ENCODE measurements around the gene ZNF311. TPM values are rescaled to one million over a fixed set of nuclear protein-coding genes. Genes with fewer than 3 reads are reported as not detected.

The ZNF311 gene
- 1 to 10 TPM in 4 of 6 donors, under 1 TPM in 1, not detected in 1; 0.76 to 6.3 (median 1.7) TPM for total RNA-seq

DNA sequence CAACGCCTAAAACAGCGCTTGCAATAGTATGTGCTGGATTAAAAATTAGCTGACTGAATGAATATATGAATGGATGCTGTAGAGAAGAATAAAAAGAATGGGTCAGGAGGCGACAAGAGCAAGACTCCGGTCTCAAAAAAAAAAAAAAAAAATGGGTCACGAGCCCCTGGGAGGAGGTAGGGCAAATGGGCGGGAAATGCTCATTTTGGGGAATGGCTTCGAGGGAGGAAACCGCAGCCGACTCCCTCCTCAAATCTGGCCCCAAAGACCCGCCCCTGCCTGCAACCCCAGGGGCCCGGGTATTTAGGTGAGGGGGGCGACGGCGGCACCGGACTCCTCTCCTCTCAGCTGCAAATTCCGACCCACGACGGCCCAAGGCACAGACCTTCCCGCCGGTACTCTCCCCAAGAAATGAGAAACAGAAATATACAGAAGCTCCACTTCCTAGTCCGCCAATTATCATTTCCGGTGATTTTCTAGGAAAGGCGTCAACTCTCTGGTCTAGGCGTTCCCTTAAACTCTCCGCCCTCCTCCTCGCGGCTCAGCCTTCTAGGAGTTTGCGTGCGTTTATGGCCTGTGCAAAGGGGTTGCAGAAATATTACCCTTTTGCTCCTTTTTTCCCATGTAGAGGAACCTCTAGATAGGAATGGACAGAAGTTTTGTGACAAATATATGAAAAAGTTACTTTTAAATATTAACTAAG lies at the start of gene ZNF311:
Gene ZNF311 (minus strand): TSS at position 133 of the 703 bp plus-strand sequence. CDS start 1,361 bp downstream, outside the sequence.
- TF ChIP-seq, protein P1, sequence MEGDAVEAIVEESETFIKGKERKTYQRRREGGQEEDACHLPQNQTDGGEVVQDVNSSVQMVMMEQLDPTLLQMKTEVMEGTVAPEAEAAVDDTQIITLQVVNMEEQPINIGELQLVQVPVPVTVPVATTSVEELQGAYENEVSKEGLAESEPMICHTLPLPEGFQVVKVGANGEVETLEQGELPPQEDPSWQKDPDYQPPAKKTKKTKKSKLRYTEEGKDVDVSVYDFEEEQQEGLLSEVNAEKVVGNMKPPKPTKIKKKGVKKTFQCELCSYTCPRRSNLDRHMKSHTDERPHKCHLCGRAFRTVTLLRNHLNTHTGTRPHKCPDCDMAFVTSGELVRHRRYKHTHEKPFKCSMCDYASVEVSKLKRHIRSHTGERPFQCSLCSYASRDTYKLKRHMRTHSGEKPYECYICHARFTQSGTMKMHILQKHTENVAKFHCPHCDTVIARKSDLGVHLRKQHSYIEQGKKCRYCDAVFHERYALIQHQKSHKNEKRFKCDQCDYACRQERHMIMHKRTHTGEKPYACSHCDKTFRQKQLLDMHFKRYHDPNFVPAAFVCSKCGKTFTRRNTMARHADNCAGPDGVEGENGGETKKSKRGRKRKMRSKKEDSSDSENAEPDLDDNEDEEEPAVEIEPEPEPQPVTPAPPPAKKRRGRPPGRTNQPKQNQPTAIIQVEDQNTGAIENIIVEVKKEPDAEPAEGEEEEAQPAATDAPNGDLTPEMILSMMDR (IDR thresholded peaks at IDR 0.05), result no peak
- TF ChIP-seq POLR2A (IDR thresholded peaks at IDR 0.05) (peak in 1 of 4 donors; percentile 57), EP300 (IDR thresholded peaks at IDR 0.05) (no peak), POLR2AphosphoS5 (IDR thresholded peaks at IDR 0.05) (peak in 1 of 2 donors; percentile 27)

DNA sequence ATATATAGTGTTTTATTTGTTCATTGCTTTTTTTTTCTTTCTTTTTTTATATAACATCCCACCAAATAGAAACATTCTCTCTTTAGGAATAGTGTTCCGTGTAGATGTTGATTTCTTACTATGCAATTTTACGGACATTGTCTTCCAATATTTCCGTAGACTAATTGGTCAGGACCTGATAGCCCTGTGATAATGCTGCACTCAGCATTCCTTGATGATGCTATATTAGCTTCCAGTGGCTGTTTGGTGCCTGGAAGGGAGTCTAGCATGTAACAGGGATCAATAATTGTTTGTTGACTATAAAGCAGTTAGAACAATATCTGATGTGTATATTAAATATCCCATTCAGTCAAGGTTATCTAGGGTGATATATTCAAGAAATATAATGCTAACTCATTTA lies 46.6 kb upstream of the ZNF311 start:
- H3K36me3 ChIP-seq, result no peaks in the 10 kb centered on the region
- no peaks in the 10 kb centered on the region for H3K9me3 ChIP-seq
- TF ChIP-seq EP300 (IDR thresholded peaks at IDR 0.05), result no peak
- TF ChIP-seq, protein P1 (IDR thresholded peaks at IDR 0.05), result no peak
- no peak overlapping the region for H3K27ac ChIP-seq
- ATAC-seq (ENCODE audit: low FRiP score in 2 of 2) (no peak), DNase-seq (no peak)
- H3K27me3 ChIP-seq, result no peaks in the 10 kb centered on the region
- H3K4me1 ChIP-seq, result no peaks in the 10 kb centered on the region
- 81 to 83% methylated on average over 3 of the region's 3 CpGs for WGBS, 2 donors
- H3K4me3 ChIP-seq, result no peak overlapping the region

More for the DNA sequence above, at the start of gene ZNF311:
- Histone ChIP-seq H3K4me1 (peaks cover 0 to 5% (median 2%) of the 10 kb centered on the region in 4 donors), H3K27ac (peak within 1 kb of the TSS in 3 of 4 donors; percentile 53 to 68 (median 65)), H3K36me3 (no peaks in the 10 kb centered on the region), H3K27me3 (no peaks in the 10 kb centered on the region), H3K9me3 (no peaks in the 10 kb centered on the region), H3K4me3 (peak within 1 kb of the TSS; percentile 31 to 62 (median 51))
- DNase-seq (peak; percentile 65 to 72), ATAC-seq (ENCODE audit: low FRiP score in 2 of 2) (peak; percentile 90 to 97)
- whole genome bisulfite sequencing, 2 donors, result 9 to 17% methylated on average over 29 of the region's 29 CpGs

DNA sequence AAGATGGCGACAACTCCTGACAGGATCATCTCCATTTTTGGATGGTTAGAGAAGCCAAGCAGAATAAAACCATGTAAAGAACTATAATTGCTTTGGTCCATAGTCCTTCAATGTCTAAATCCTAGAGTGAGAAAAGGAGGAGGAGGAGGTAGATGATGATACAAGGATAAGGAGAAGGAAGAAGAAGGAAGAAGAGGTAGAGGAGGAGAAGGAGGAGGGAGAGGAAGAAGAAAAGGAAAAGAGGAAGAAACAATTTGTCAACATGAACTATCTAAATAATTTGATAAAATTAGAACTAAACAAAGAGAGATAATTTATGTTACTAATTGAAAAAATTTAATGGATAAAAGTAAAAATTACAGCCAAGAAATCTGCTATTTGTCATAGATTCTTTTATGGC lies 40.0 kb upstream of the ZNF311 start, which contains the start of gene OR2W1:
Gene OR2W1 (minus strand): TSS at position 101 of the 400 bp plus-strand sequence. CDS start 0 bp downstream, at position 101.
- TF ChIP-seq, protein P1 (IDR thresholded peaks at IDR 0.05), result no peak
- TF ChIP-seq POLR2A (IDR thresholded peaks at IDR 0.05), result no peak
- TF ChIP-seq EP300 (IDR thresholded peaks at IDR 0.05), result no peak
- no peak for TF ChIP-seq POLR2AphosphoS5 (IDR thresholded peaks at IDR 0.05)
- no peaks in the 10 kb centered on the region for H3K4me1 ChIP-seq
- no peaks in the 10 kb centered on the region for H3K9me3 ChIP-seq
- H3K36me3 ChIP-seq, result no peaks in the 10 kb centered on the region
- ATAC-seq (ENCODE audit: low FRiP score in 2 of 2), result no peak
- DNase-seq, result no peak
- no peak within 1 kb of the TSS for H3K4me3 ChIP-seq
- WGBS, 2 donors, result 76% methylated on average over 1 of the region's 1 CpG
- no peak within 1 kb of the TSS for H3K27ac ChIP-seq
- H3K27me3 ChIP-seq, result no peaks in the 10 kb centered on the region

DNA sequence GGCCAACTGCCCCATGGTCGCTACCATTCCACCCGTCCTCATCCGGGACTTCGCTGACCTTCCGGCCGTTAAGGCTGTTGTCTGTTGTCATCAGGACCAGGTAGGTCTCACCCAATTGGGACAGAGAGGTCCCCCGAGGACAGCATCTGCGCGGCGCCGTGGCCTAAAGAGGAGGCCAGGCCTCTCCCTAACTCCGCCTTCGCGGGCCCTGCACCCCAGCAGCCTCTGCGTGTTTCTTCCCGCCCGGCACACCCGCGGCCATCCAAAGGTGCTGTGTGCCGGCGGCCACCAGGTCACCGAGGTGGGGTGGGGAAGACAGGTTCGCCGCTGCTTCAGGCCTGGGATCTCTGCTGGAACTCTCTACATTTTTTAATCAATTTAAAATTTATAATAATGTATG lies 30.8 kb upstream of the ZNF311 start:
- TF ChIP-seq POLR2AphosphoS5 (IDR thresholded peaks at IDR 0.05) (no peak), POLR2A (IDR thresholded peaks at IDR 0.05) (no peak), EP300 (IDR thresholded peaks at IDR 0.05) (no peak)
- TF ChIP-seq, protein P1 (IDR thresholded peaks at IDR 0.05), result no peak
- peak in 1 of 2 donors; percentile 74 for DNase-seq
- ATAC-seq (ENCODE audit: low FRiP score in 2 of 2), result no peak

More for the DNA sequence above, 30.8 kb upstream of the ZNF311 start:
- 91 to 95% methylated on average over 22 to 23 of the region's 24 CpGs for WGBS, 2 donors
- Histone ChIP-seq H3K4me1 (no peaks in the 10 kb centered on the region), H3K36me3 (no peaks in the 10 kb centered on the region), H3K27ac (no peak overlapping the region), H3K4me3 (no peak overlapping the region), H3K27me3 (peaks cover 0 to 3% (median 0%) of the 10 kb centered on the region in 4 donors), H3K9me3 (no peaks in the 10 kb centered on the region)

Measured in upper lobe of left lung (tissue), 6 donors.